HCT116 (cell line): ENCODE measurements around the gene KLHDC9. TPM values are rescaled to one million over a fixed set of nuclear protein-coding genes. Genes with fewer than 3 reads are reported as not detected.

Experiments used
- ATAC-seq: fragments of 200-7000 bp; cut with Tn5 transposase; 2 replicates; pipeline ENCODE4 v1.9.1; 2020; ENCODE audit warnings: mild to moderate bottlenecking, moderate library complexity
- BruUV-seq: library from RNA; stranded (reverse); fragments of 400-500 nt; replicated peaks from 2 replicates; lab custom pipeline; 2021; lab: Mats Ljungman, UMichigan
- CTCF ChIA-PET: fragments of 300-600 bp; sonication (Branson Sonifier 250); formaldehyde crosslinking; loops from one replicate; lab custom pipeline; 2021; ENCODE audit warnings: antibody characterized with exemption; lab: Charles Lee
- POLR2A ChIA-PET: fragments of 300-600, 350-600 bp; sonication (Branson Sonifier 250); formaldehyde crosslinking; loops from one replicate; lab custom pipeline; 2021; ENCODE audit warnings: antibody characterized with exemption; lab: Charles Lee
- RAD21 ChIA-PET, 2 experiments: fragments of 300-600 bp; sonication (Branson Sonifier 250); formaldehyde crosslinking; loops; one replicate each; lab custom pipeline; 2023; ENCODE audit warnings: low total read pairs in 2 of 2; ENCODE audit not compliant: uncharacterized antibody in 2 of 2, unreplicated experiment in 2 of 2, low non-redundant PET in 1 of 2; lab: Charles Lee
- DNase-seq: peaks from one replicate; pipeline ENCODE4 v3.0.0-alpha.2; 2010; ENCODE audit warnings: low read depth, low spot score
- H2AFZ ChIP-seq: fragments of 200-600 bp; shearing (Covaris generic), sonication (generic); 2 replicates; pipeline ENCODE4 v1.6.1; 2017; ENCODE audit warnings: low read depth, mixed run types, mixed read lengths, antibody characterized with exemption, low read length; ENCODE audit not compliant: poor library complexity, severe bottlenecking
- H3K27ac ChIP-seq: 2 replicates; pipeline ENCODE4 v1.5.1; 2012; ENCODE audit warnings: low read depth, low read length
- H3K27me3 ChIP-seq: fragments of 200-600 bp; sonication (generic); 2 replicates; pipeline ENCODE4 v1.6.1; 2016; ENCODE audit warnings: mixed run types, low read length, mixed read lengths; ENCODE audit not compliant: insufficient read depth
- H3K36me3 ChIP-seq, 2 experiments: fragments of 200-500 bp in 1 of 2; fragments of 200-600 bp in 1 of 2; sonication (Bioruptor generic) in 1 of 2; sonication (generic) in 1 of 2; 2 replicates each; pipeline versions ENCODE4 v1.5.1 to v1.6.1; 2014 to 2016; ENCODE audit warnings: low read length in 2 of 2, inconsistent platforms in 1 of 2, mixed read lengths in 1 of 2, mixed run types in 1 of 2; ENCODE audit not compliant: insufficient read depth in 2 of 2, control insufficient read depth in 1 of 2
- H3K4me1 ChIP-seq, 2 experiments: fragments of 200-600 bp in 1 of 2; sonication (generic) in 1 of 2; 2 replicates each; pipeline versions ENCODE4 v1.5.1 to v1.6.1; 2012 to 2017; ENCODE audit warnings: low read length in 2 of 2, inconsistent platforms in 1 of 2, mild to moderate bottlenecking in 1 of 2, mixed read lengths in 1 of 2, mixed run types in 1 of 2, moderate library complexity in 1 of 2; ENCODE audit not compliant: insufficient read depth in 2 of 2, control insufficient read depth in 1 of 2
- H3K4me2 ChIP-seq: fragments of 200-600 bp; sonication (generic); 2 replicates; pipeline ENCODE4 v1.6.1; 2017; ENCODE audit warnings: mixed run types, low read length, mixed read lengths
- H3K4me3 ChIP-seq, 2 experiments: fragments of 200-600 bp in 1 of 2; sonication (generic) in 1 of 2; replicated peaks in 1 of 2; 2 replicates each; pipeline ENCODE4 v1.5.1; 2011 to 2016; ENCODE audit warnings: low read length in 2 of 2, control low read depth in 1 of 2, low read depth in 1 of 2, mild to moderate bottlenecking in 1 of 2, mixed read lengths in 1 of 2, mixed run types in 1 of 2
- H3K79me2 ChIP-seq: fragments of 200-600 bp; sonication (generic); 2 replicates; pipeline ENCODE4 v1.6.1; 2017; ENCODE audit warnings: mild to moderate bottlenecking, mixed run types, low read length, moderate library complexity, mixed read lengths; ENCODE audit not compliant: insufficient read depth
- H3K9ac ChIP-seq: fragments of 200-600 bp; sonication (generic); 2 replicates; pipeline ENCODE4 v1.6.1; 2016; ENCODE audit warnings: low read length, mixed read lengths
- H3K9me2 ChIP-seq: fragments of 200-600 bp; sonication (generic), shearing (Covaris generic); 2 replicates; pipeline ENCODE4 v1.6.1; 2017; ENCODE audit warnings: mixed run types, mild to moderate bottlenecking, moderate library complexity; ENCODE audit not compliant: insufficient read depth
- H3K9me3 ChIP-seq, 2 experiments: fragments of 200-500 bp in 1 of 2; fragments of 200-600 bp in 1 of 2; sonication (Bioruptor generic) in 1 of 2; sonication (generic) in 1 of 2; 2 replicates each; pipeline ENCODE4 v1.6.1; 2014 to 2017; ENCODE audit warnings: low read length in 2 of 2, mixed read lengths in 2 of 2, inconsistent platforms in 1 of 2, low read depth in 1 of 2, mild to moderate bottlenecking in 1 of 2, mixed run types in 1 of 2, moderate library complexity in 1 of 2; ENCODE audit not compliant: control insufficient read depth in 1 of 2, insufficient read depth in 1 of 2
- H4K20me1 ChIP-seq: fragments of 200-600 bp; sonication (generic), shearing (Covaris generic); 2 replicates; pipeline ENCODE4 v1.6.1; 2017; ENCODE audit warnings: mixed run types, mild to moderate bottlenecking, moderate library complexity; ENCODE audit not compliant: insufficient read depth
- EGR1 ChIP-seq: IDR thresholded peaks from 2 replicates; pipeline ENCODE4 v1.6.1; 2012; ENCODE audit warnings: low read depth
- EZH2 ChIP-seq: fragments of 200-600 bp; sonication (generic); IDR thresholded peaks from 2 replicates; pipeline ENCODE4 v1.6.1; 2017; ENCODE audit warnings: antibody characterized with exemption, mixed run types
- EZH2phosphoT487 ChIP-seq: fragments of 200-600 bp; IDR thresholded peaks from 2 replicates; pipeline ENCODE4 v1.6.1; 2018; ENCODE audit warnings: antibody characterized with exemption, borderline replicate concordance
- POLR2A ChIP-seq: IDR thresholded peaks from 2 replicates; pipeline ENCODE4 v1.7.0; 2011; ENCODE audit warnings: borderline replicate concordance; ENCODE audit not compliant: insufficient read depth, insufficient read length; ENCODE audit errors: extremely low read depth
- POLR2AphosphoS5 ChIP-seq: IDR thresholded peaks from 2 replicates; pipeline ENCODE4 v1.6.1; 2011; ENCODE audit warnings: mild to moderate bottlenecking, low read depth, low read length, moderate library complexity
- RAD21 ChIP-seq: IDR thresholded peaks from 2 replicates; pipeline ENCODE4 v1.6.1; 2012; ENCODE audit warnings: low read depth, mild to moderate bottlenecking
- SIN3A ChIP-seq: IDR thresholded peaks from 2 replicates; pipeline ENCODE4 v1.6.1; 2012; ENCODE audit warnings: low read depth
- SP1 ChIP-seq: IDR thresholded peaks from 2 replicates; pipeline ENCODE4 v1.6.1; 2012; ENCODE audit warnings: low read depth
- SRF ChIP-seq: IDR thresholded peaks from 2 replicates; pipeline ENCODE4 v1.6.1; 2012; ENCODE audit warnings: low read depth
- TCF7L2 ChIP-seq: IDR thresholded peaks from 2 replicates; pipeline ENCODE4 v1.7.0; 2011; ENCODE audit warnings: borderline replicate concordance, inconsistent platforms; ENCODE audit not compliant: insufficient read depth, insufficient read length; ENCODE audit errors: extremely low read depth
- ZFX ChIP-seq: fragments of 450-650 bp; IDR thresholded peaks from 2 replicates; pipeline ENCODE4 v1.6.1; 2017
- intact Hi-C: fragments of 100-400 bp; cut with micrococcal nuclease; formaldehyde crosslinking; loops from 2 replicates; pipeline ENCODE4 v1.10.0; 2022
- total RNA-seq: library from RNA; stranded (reverse); gene quantifications from one replicate; pipeline ENCODE4 v1.2.1, GENCODE V29; 2021; ENCODE audit not compliant: unreplicated experiment
- TF ChIP-seq, protein P1 (sequence below), 3 experiments: fragments of 200-600 bp in 1 of 3; sonication (generic) in 1 of 3; IDR thresholded peaks in 2 of 3; conservative IDR thresholded peaks in 1 of 3; 2 replicates each; pipeline ENCODE4 v1.5.1; 2012 to 2017; ENCODE audit warnings: low read depth in 2 of 3, low read length in 2 of 3, antibody characterized with exemption in 1 of 3, borderline replicate concordance in 1 of 3, control low read depth in 1 of 3, mild to moderate bottlenecking in 1 of 3, mixed read lengths in 1 of 3, mixed run types in 1 of 3, moderate library complexity in 1 of 3; ENCODE audit not compliant: insufficient read depth in 1 of 3

KLHDC9 gene
- total RNA-seq, 1 experiment from 2014 or later: 1.4 TPM

DNA sequence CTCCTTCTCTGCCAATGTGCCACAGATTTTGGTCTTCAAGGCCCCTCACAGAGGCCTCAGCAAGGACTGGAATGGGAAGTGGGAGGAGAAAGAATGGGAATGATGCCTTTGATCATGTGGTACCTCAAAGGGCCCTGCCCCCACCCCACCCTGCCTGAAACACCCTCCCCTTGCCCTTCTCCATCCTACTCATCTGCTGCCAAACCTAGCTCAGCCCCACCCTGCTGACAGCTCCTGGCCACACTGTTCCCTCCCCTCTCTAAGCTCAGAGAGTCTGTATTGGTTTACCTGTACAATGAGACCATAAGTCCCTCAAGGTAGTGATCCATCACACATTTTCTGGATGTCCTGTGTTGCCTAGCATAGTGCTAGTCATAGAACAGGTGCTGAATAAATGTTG is 21.8 kb upstream of the KLHDC9 start:
- RAD21 ChIA-PET: no interaction called here
- Histone ChIP-seq H3K9me2 (no peaks in the 10 kb centered on the region), H3K79me2 (no peaks in the 10 kb centered on the region), H2AFZ (no peak overlapping the region), H3K27ac (no peak overlapping the region), H3K4me3 (no peak overlapping the region), H3K4me1 (peaks cover 3 to 48% of the 10 kb centered on the region in 2 experiments; a peak in 3 of 4 replicates), H3K4me2 (no peak overlapping the region), H3K9me3 (no peaks in the 10 kb centered on the region), H3K27me3 (no peaks in the 10 kb centered on the region), H3K9ac (no peak overlapping the region), H3K36me3 (no peaks in the 10 kb centered on the region), H4K20me1 (no peaks in the 10 kb centered on the region)
- BruUV-seq: no TSS peak
- no peak for TF ChIP-seq RAD21
- no peak for TF ChIP-seq EZH2
- no peak for TF ChIP-seq EGR1
- no peak for TF ChIP-seq POLR2A
- TF ChIP-seq, protein P1, sequence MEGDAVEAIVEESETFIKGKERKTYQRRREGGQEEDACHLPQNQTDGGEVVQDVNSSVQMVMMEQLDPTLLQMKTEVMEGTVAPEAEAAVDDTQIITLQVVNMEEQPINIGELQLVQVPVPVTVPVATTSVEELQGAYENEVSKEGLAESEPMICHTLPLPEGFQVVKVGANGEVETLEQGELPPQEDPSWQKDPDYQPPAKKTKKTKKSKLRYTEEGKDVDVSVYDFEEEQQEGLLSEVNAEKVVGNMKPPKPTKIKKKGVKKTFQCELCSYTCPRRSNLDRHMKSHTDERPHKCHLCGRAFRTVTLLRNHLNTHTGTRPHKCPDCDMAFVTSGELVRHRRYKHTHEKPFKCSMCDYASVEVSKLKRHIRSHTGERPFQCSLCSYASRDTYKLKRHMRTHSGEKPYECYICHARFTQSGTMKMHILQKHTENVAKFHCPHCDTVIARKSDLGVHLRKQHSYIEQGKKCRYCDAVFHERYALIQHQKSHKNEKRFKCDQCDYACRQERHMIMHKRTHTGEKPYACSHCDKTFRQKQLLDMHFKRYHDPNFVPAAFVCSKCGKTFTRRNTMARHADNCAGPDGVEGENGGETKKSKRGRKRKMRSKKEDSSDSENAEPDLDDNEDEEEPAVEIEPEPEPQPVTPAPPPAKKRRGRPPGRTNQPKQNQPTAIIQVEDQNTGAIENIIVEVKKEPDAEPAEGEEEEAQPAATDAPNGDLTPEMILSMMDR (IDR thresholded peaks at IDR 0.05 in 2 of 3, conservative IDR thresholded peaks at IDR 0.05 in 1 of 3; ENCODE audit: borderline replicate concordance in 1 of 3, insufficient read depth in 1 of 3, low read depth in 2 of 3, low read length in 2 of 3): no peak
- no peak for TF ChIP-seq SIN3A
- no peak for TF ChIP-seq TCF7L2
- TF ChIP-seq EZH2phosphoT487: no peak
- TF ChIP-seq SP1: no peak
- TF ChIP-seq ZFX: no peak
- ATAC-seq: peak; percentile 33
- CTCF ChIA-PET: interaction anchor here (2.2 kb wide), 1 partner anchor 21 kb away, joined by 8 read pairs; no protein-coding TSS in a partner anchor
- POLR2A ChIA-PET: no interaction called here
- intact Hi-C loops: no loop called here
- DNase-seq: no peak

DNA sequence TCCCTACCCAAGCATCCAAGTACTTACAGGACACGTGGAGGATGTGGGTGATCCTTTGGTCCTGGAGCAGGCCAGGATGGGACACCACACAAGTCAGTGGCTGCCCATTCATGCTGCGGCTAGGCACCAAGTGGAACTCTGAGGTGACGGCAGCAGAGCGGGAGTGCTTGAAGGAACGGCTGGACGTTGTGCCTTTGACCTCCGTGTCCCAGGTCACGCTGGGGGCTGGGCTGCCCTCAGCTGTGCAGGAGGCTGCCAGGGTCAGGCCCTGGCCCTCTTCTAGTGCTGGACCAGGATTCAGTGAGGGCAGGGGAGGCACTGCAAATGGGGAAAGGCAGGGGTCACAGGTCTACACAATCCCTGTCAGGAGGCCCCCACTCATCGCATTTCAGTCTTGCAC is 20.7 kb upstream of the KLHDC9 start:
- DNase-seq: no peak
- Histone ChIP-seq H3K4me1 (peaks cover 5 to 52% of the 10 kb centered on the region in 2 experiments; a peak in 3 of 4 replicates), H2AFZ (no peak overlapping the region), H3K36me3 (no peaks in the 10 kb centered on the region), H3K4me3 (no peak overlapping the region), H4K20me1 (no peaks in the 10 kb centered on the region), H3K9ac (no peak overlapping the region), H3K27me3 (no peaks in the 10 kb centered on the region), H3K27ac (no peak overlapping the region), H3K9me3 (no peaks in the 10 kb centered on the region), H3K4me2 (no peak overlapping the region), H3K79me2 (no peaks in the 10 kb centered on the region), H3K9me2 (no peaks in the 10 kb centered on the region)
- no TSS peak for BruUV-seq
- ChIA-PET CTCF (no interaction called here), POLR2A (no interaction called here), RAD21 (no interaction called here)
- TF ChIP-seq SIN3A: no peak
- no peak for TF ChIP-seq ZFX
- no peak for TF ChIP-seq POLR2AphosphoS5
- TF ChIP-seq SP1: no peak
- TF ChIP-seq EGR1: no peak
- TF ChIP-seq POLR2A: no peak
- TF ChIP-seq SRF: no peak
- no peak for TF ChIP-seq TCF7L2
- intact Hi-C loops: no loop called here
- ATAC-seq: no peak
